ENCODE measurements around the gene DCST1.

DCST1 gene

GRCh38 chr1:155026154-155026553, 7.5 kb upstream of the DCST1 start:
- DNase-seq (ENCODE audit: low spot score) = no peak
- TF ChIP-seq CTCF (IDR thresholded peaks at IDR 0.05; ENCODE audit: extremely low read depth, insufficient read depth, missing control alignments) = no peak
- in situ Hi-C loops (cut with MboI; ENCODE audit: low pct_unique_long_range_greater_than_20kb, low sequenced_read_pairs, unreplicated experiment) = no loop called here

- TF ChIP-seq CTCF (IDR thresholded peaks at IDR 0.05; ENCODE audit: extremely low read depth, insufficient read depth, missing control alignments) = no peak
- DNase-seq (ENCODE audit: low spot score) = no peak
- in situ Hi-C loops (cut with MboI; ENCODE audit: low pct_unique_long_range_greater_than_20kb, low sequenced_read_pairs, unreplicated experiment) = no loop called here
Measured at GRCh38 chr1:155026588-155026987, 7.0 kb upstream of the DCST1 start.

GRCh38 chr1:155029513-155030242, 3.9 kb upstream of the DCST1 start:
- TF ChIP-seq CTCF (IDR thresholded peaks at IDR 0.05; ENCODE audit: extremely low read depth, insufficient read depth, missing control alignments) = no peak
- in situ Hi-C loops (cut with MboI; ENCODE audit: low pct_unique_long_range_greater_than_20kb, low sequenced_read_pairs, unreplicated experiment) = no loop called here
- no peak for DNase-seq (ENCODE audit: low spot score)

- no peak for TF ChIP-seq CTCF (IDR thresholded peaks at IDR 0.05; ENCODE audit: extremely low read depth, insufficient read depth, missing control alignments)
- DNase-seq (ENCODE audit: low spot score) = no peak
- in situ Hi-C loops (cut with MboI; ENCODE audit: low pct_unique_long_range_greater_than_20kb, low sequenced_read_pairs, unreplicated experiment) = no loop called here
Measured at GRCh38 chr1:155030243-155030795, 3.3 kb upstream of the DCST1 start.

- in situ Hi-C loops (cut with MboI; ENCODE audit: low pct_unique_long_range_greater_than_20kb, low sequenced_read_pairs, unreplicated experiment) = no loop called here
- DNase-seq (ENCODE audit: low spot score) = no peak
- no peak for TF ChIP-seq CTCF (IDR thresholded peaks at IDR 0.05; ENCODE audit: extremely low read depth, insufficient read depth, missing control alignments)
Measured at GRCh38 chr1:155030899-155031298, 2.7 kb upstream of the DCST1 start.

GRCh38 chr1:155032886-155033285, 738 bp upstream of the DCST1 start:
- no peak for TF ChIP-seq CTCF (IDR thresholded peaks at IDR 0.05; ENCODE audit: extremely low read depth, insufficient read depth, missing control alignments)
- in situ Hi-C loops (cut with MboI; ENCODE audit: low pct_unique_long_range_greater_than_20kb, low sequenced_read_pairs, unreplicated experiment) = no loop called here
- no peak for DNase-seq (ENCODE audit: low spot score)
